ENCODE measurements around the gene UBXN4. TPM values are rescaled to one million over a fixed set of nuclear protein-coding genes. Genes with fewer than 3 reads are reported as not detected.
"Not testable (repeated sequence)": the region's sequence is repeated elsewhere in the genome, so short reads cannot be mapped to it uniquely, and the experiment has no call there.

The UBXN4 gene
- total RNA-seq, 1 donor from 2014 or later = 94.3 TPM

GRCh38 chr2:135701442-135701841, 40.2 kb upstream of the UBXN4 start:
- Mint-ChIP-seq H3K27ac (no peak overlapping the region), H3K4me3 (no peak overlapping the region), H3K9me3 (no peaks in the 10 kb centered on the region), H3K4me1 (no peaks in the 10 kb centered on the region), H3K27me3 (ENCODE audit: insufficient read depth, low read depth) (peaks cover 2% of the 10 kb centered on the region), H3K36me3 (peaks cover 2% of the 10 kb centered on the region)
- no peaks in the 10 kb centered on the region for H4K20me1 ChIP-seq (ENCODE audit: low read depth)
- H2AFZ ChIP-seq (replicated peaks) = no peak overlapping the region
- no peak overlapping the region for H3K9ac ChIP-seq
- no peaks in the 10 kb centered on the region for H3K9me3 ChIP-seq (ENCODE audit: low read depth)
- TF ChIP-seq, protein P1, sequence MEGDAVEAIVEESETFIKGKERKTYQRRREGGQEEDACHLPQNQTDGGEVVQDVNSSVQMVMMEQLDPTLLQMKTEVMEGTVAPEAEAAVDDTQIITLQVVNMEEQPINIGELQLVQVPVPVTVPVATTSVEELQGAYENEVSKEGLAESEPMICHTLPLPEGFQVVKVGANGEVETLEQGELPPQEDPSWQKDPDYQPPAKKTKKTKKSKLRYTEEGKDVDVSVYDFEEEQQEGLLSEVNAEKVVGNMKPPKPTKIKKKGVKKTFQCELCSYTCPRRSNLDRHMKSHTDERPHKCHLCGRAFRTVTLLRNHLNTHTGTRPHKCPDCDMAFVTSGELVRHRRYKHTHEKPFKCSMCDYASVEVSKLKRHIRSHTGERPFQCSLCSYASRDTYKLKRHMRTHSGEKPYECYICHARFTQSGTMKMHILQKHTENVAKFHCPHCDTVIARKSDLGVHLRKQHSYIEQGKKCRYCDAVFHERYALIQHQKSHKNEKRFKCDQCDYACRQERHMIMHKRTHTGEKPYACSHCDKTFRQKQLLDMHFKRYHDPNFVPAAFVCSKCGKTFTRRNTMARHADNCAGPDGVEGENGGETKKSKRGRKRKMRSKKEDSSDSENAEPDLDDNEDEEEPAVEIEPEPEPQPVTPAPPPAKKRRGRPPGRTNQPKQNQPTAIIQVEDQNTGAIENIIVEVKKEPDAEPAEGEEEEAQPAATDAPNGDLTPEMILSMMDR (IDR thresholded peaks at IDR 0.05) = no peak
- no peak for TF ChIP-seq EZH2phosphoT487 (IDR thresholded peaks at IDR 0.05)
- TF ChIP-seq EZH2 (IDR thresholded peaks at IDR 0.05) = no peak
- H3K4me1 ChIP-seq = no peaks in the 10 kb centered on the region
- H3K79me2 ChIP-seq (ENCODE audit: low read depth) = no peaks in the 10 kb centered on the region
- no peaks in the 10 kb centered on the region for H3K27me3 ChIP-seq
- H3K4me2 ChIP-seq = no peak overlapping the region
- H3K4me3 ChIP-seq = no peak overlapping the region
- H3K36me3 ChIP-seq = peaks cover 3% of the 10 kb centered on the region
- no peaks in the 10 kb centered on the region for H3F3A ChIP-seq (ENCODE audit: low read depth)
- no peak overlapping the region for H3K27ac ChIP-seq
- no peak for DNase-seq (ENCODE audit: low spot score)

DNA sequence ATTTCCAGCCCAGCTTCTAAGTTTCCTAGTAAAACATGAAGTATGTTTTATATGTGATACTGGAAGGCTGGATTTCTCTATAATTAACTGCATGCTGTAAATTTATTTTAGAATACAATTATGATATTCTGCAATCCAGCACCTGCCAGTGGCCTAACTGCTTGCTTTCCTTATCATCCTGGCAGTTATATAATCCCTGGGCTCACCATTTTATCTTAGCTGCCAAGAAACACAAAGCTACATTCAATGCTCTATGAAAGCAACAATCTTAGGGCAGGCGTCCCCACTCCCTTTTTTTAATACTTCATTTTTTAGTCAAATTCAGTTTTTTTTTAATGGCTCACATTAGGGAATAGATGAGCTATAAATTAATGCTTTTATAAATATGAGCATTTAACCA, 38.4 kb upstream of the UBXN4 start:
- Histone ChIP-seq H3K4me2 (no peak overlapping the region), H3K9me3 (ENCODE audit: low read depth) (no peaks in the 10 kb centered on the region), H3K36me3 (peaks cover 3% of the 10 kb centered on the region), H3K27ac (no peak overlapping the region), H3K4me1 (no peaks in the 10 kb centered on the region), H3K79me2 (ENCODE audit: low read depth) (no peaks in the 10 kb centered on the region), H3K4me3 (no peak overlapping the region), H3F3A (ENCODE audit: low read depth) (no peaks in the 10 kb centered on the region), H3K9ac (no peak overlapping the region), H2AFZ (replicated peaks) (no peak overlapping the region), H4K20me1 (ENCODE audit: low read depth) (no peaks in the 10 kb centered on the region), H3K27me3 (no peaks in the 10 kb centered on the region)
- no peaks in the 10 kb centered on the region for H3K9me3 Mint-ChIP-seq
- H3K36me3 Mint-ChIP-seq = peaks cover 2% of the 10 kb centered on the region
- no peak for DNase-seq (ENCODE audit: low spot score)
- H3K27me3 Mint-ChIP-seq (ENCODE audit: insufficient read depth, low read depth) = peaks cover 2% of the 10 kb centered on the region
- no peaks in the 10 kb centered on the region for H3K4me1 Mint-ChIP-seq
- no peak overlapping the region for H3K4me3 Mint-ChIP-seq
- TF ChIP-seq EZH2phosphoT487 (IDR thresholded peaks at IDR 0.05) (no peak), EZH2 (IDR thresholded peaks at IDR 0.05) (no peak)
- TF ChIP-seq, protein P1 (IDR thresholded peaks at IDR 0.05) = no peak
- no peak overlapping the region for H3K27ac Mint-ChIP-seq

- H3K9me3 Mint-ChIP-seq; H3K27me3 ChIP-seq; DNase-seq (ENCODE audit: low spot score); H2AFZ ChIP-seq (replicated peaks); H3K27ac ChIP-seq; H3K9me3 ChIP-seq (ENCODE audit: low read depth); H3F3A ChIP-seq (ENCODE audit: low read depth); H4K20me1 ChIP-seq (ENCODE audit: low read depth); H3K4me3 ChIP-seq; H3K9ac ChIP-seq; H3K36me3 Mint-ChIP-seq; H3K4me3 Mint-ChIP-seq; H3K4me2 ChIP-seq; H3K36me3 ChIP-seq; H3K79me2 ChIP-seq (ENCODE audit: low read depth); H3K4me1 ChIP-seq; H3K27ac Mint-ChIP-seq; H3K27me3 Mint-ChIP-seq (ENCODE audit: insufficient read depth, low read depth); H3K4me1 Mint-ChIP-seq: not testable (repeated sequence)
Observed at GRCh38 chr2:135704075-135704474, 37.6 kb upstream of the UBXN4 start.

DNA sequence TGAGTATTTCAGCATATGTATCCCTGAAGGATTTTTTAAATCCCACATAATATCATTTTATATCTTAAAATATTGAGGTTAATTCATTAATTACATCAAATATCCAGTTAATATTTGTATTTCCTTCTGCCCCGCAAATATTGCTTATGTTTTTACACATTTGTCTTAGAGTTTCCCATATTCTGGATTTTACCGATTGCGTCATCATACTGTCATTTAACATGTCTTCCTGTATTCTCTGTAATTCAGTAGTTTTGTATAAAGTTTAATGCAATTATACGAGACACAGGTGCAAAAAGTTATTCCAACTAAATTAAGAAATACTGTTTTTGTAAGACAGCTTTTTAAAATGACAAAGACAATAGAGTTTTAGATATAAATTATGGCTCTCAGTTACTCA, 33.5 kb upstream of the UBXN4 start:
- Histone ChIP-seq H4K20me1 (ENCODE audit: low read depth) (no peaks in the 10 kb centered on the region), H3F3A (ENCODE audit: low read depth) (peaks cover 8% of the 10 kb centered on the region), H3K27ac (no peak overlapping the region), H3K79me2 (ENCODE audit: low read depth) (no peaks in the 10 kb centered on the region), H3K9me3 (ENCODE audit: low read depth) (no peaks in the 10 kb centered on the region), H3K4me3 (no peak overlapping the region), H2AFZ (replicated peaks) (no peak overlapping the region), H3K4me2 (no peak overlapping the region), H3K4me1 (no peaks in the 10 kb centered on the region), H3K9ac (no peak overlapping the region), H3K36me3 (peaks cover 8% of the 10 kb centered on the region), H3K27me3 (no peaks in the 10 kb centered on the region)
- no peak overlapping the region for H3K4me3 Mint-ChIP-seq
- H3K36me3 Mint-ChIP-seq = peaks cover 6% of the 10 kb centered on the region
- no peaks in the 10 kb centered on the region for H3K9me3 Mint-ChIP-seq
- H3K4me1 Mint-ChIP-seq = no peaks in the 10 kb centered on the region
- peaks cover 2% of the 10 kb centered on the region for H3K27me3 Mint-ChIP-seq (ENCODE audit: insufficient read depth, low read depth)
- H3K27ac Mint-ChIP-seq = no peak overlapping the region
- no peak for DNase-seq (ENCODE audit: low spot score)
- TF ChIP-seq EZH2phosphoT487 (IDR thresholded peaks at IDR 0.05) (no peak), EZH2 (IDR thresholded peaks at IDR 0.05) (no peak)
- TF ChIP-seq, protein P1 (IDR thresholded peaks at IDR 0.05) = no peak
